Hepatocyte (in vitro differentiated cells): ENCODE data around the gene MREG.

Experiments used
- CTCF ChIP-seq: fragments of 200-600 bp; sonication (generic); IDR thresholded peaks from 2 replicates; pipeline ENCODE4 v1.5.1; 2016; ENCODE audit warnings: antibody characterized with exemption, mild to moderate bottlenecking; ENCODE audit not compliant: poor library complexity
- EZH2 ChIP-seq: fragments of 200-600 bp; sonication (generic); IDR thresholded peaks from 2 replicates; pipeline ENCODE4 v1.6.1; 2016; ENCODE audit warnings: antibody characterized with exemption, mild to moderate bottlenecking, borderline replicate concordance
- EZH2phosphoT487 ChIP-seq: fragments of 200-600 bp; sonication (generic); IDR thresholded peaks from one replicate; pipeline ENCODE4 v1.6.1; 2018; ENCODE audit warnings: antibody characterized with exemption, mild to moderate bottlenecking, low read depth, moderate library complexity; ENCODE audit not compliant: unreplicated experiment, severe bottlenecking

DNA sequence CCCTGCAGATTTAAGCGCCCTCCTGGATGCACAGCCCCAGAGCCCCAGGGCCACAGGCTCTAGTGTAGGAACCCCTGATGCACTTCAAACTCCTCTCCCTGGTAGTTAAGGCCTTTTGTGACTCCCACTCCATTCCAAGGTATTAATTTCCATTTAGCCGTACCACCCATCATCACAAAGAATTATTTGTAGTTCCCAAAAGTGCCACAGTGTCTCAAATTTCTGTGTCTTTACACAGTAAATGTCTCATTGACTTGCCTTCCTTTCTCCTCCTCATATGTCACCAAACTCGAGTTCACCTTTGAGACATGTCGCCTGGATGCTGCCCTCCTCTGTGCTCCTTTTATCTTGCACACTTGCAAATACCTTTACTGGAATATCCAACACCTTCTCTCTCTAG lies 42.3 kb upstream of the MREG start:
- no peak for TF ChIP-seq EZH2
- no peak for TF ChIP-seq CTCF
- TF ChIP-seq EZH2phosphoT487: no peak
